Transverse colon (tissue), 3 donors: Measurements from ENCODE around the gene ZHX3.

Source experiments
- EP300 ChIP-seq: sonication (generic); formaldehyde crosslinking; IDR thresholded peaks from one replicate; pipeline ENCODE4 v1.6.1; 2017; ENCODE audit warnings: antibody characterized with exemption, low read depth
- POLR2A ChIP-seq: fragments of 450-650 bp; IDR thresholded peaks from one replicate; pipeline ENCODE4 v1.6.1; 2016; ENCODE audit warnings: antibody characterized with exemption, mild to moderate bottlenecking, moderate library complexity
- TF ChIP-seq, protein P1 (sequence below), 5 experiments: fragments of 200-600 bp in 3 of 5; fragments of 450-650 bp in 2 of 5; sonication (generic) in 3 of 5; IDR thresholded peaks; 1 replicate in 2 of 5; 2 replicates in 3 of 5; pipeline ENCODE4 v1.5.1; 2016 to 2017; ENCODE audit warnings: antibody characterized with exemption in 5 of 5, inconsistent platforms in 3 of 5, mild to moderate bottlenecking in 2 of 5, moderate library complexity in 1 of 5

DNA sequence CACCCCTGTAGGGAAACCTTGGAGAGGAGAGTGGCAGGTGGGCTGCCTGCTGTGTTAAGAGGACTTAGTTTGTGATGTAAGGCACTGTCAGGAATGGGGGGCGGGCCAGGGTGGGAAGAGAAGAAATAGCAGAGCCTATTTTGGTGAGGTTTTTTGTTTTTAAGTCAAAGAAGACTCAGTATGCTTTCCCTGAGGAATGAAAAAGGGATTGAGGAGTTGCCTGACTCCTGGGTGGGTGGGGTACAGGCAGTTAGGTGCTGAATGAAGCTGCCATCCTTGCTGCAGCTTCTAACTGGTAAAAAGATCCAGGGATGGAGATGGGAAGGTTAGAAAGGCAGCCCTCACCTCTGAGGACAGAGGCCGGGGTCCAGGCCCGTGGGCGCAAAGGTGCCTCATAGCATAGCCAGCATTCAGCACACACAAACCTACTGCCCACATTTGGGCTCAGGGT is 142.3 kb downstream of the ZHX3 start:
- TF ChIP-seq, protein P1, sequence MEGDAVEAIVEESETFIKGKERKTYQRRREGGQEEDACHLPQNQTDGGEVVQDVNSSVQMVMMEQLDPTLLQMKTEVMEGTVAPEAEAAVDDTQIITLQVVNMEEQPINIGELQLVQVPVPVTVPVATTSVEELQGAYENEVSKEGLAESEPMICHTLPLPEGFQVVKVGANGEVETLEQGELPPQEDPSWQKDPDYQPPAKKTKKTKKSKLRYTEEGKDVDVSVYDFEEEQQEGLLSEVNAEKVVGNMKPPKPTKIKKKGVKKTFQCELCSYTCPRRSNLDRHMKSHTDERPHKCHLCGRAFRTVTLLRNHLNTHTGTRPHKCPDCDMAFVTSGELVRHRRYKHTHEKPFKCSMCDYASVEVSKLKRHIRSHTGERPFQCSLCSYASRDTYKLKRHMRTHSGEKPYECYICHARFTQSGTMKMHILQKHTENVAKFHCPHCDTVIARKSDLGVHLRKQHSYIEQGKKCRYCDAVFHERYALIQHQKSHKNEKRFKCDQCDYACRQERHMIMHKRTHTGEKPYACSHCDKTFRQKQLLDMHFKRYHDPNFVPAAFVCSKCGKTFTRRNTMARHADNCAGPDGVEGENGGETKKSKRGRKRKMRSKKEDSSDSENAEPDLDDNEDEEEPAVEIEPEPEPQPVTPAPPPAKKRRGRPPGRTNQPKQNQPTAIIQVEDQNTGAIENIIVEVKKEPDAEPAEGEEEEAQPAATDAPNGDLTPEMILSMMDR (IDR thresholded peaks at IDR 0.05) = no peak
- TF ChIP-seq EP300 = no peak
- no peak for TF ChIP-seq POLR2A
